GM12891 (cell line): ENCODE data around the gene SMYD3.
"Not testable (repeated sequence)": the region's sequence is repeated elsewhere in the genome, so short reads cannot be mapped to it uniquely, and the experiment has no call there.

Experiments used
- DNase-seq: peaks from one replicate; pipeline ENCODE4 v3.0.0; 2011; ENCODE audit warnings: low spot score; ENCODE audit not compliant: insufficient read length
- FAIRE-seq: peaks from 2 replicates; lab custom pipeline; 2011; peaks lifted over from hg19 to GRCh38; lab: Jason Lieb, UNC
- PAX5 ChIP-seq: IDR thresholded peaks from 2 replicates; pipeline ENCODE4 v1.6.1; 2011; ENCODE audit warnings: low read length, moderate library complexity, mild to moderate bottlenecking; ENCODE audit not compliant: insufficient read depth, severe bottlenecking
- POLR2A ChIP-seq: IDR thresholded peaks from 2 replicates; pipeline ENCODE4 v1.6.1; 2011; ENCODE audit warnings: low read depth, low read length, control low read depth
- POLR2AphosphoS5 ChIP-seq: IDR thresholded peaks from 2 replicates; pipeline ENCODE4 v1.6.1; 2011; ENCODE audit warnings: low read depth, low read length, control low read depth
- POU2F2 ChIP-seq: IDR thresholded peaks from 2 replicates; pipeline ENCODE4 v1.6.1; 2011; ENCODE audit warnings: low read depth, mild to moderate bottlenecking, control low read depth, low read length, moderate library complexity
- SPI1 ChIP-seq: IDR thresholded peaks from 2 replicates; pipeline ENCODE4 v1.6.1; 2011; ENCODE audit warnings: low read depth, low read length, control low read depth
- TAF1 ChIP-seq: IDR thresholded peaks from 2 replicates; pipeline ENCODE4 v1.6.1; 2011; ENCODE audit warnings: low read depth, low read length, control low read depth

SMYD3 gene

DNA sequence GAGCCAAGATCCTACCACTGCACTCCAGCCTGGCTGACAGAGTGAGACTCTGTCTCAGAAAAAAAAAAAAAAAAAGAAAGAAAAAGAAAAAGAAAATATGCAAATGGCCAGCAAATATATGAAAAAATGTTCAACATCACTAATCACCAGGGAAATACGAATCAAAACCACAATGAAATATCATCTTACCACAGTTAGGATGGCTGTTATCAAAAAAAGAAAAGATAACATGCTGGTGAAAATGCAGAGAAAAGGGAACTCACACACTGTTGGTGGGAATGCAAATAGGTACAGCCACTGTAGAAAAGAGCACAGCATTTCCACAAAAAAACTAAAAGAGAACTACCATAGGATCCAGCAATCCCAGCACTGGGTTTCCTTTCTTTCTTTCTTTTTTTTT lies 477.5 kb downstream of the SMYD3 start:
- FAIRE-seq, result no peak
- DNase-seq, result no peak
- no peak for TF ChIP-seq TAF1
- no peak for TF ChIP-seq POLR2AphosphoS5
- TF ChIP-seq SPI1, result no peak
- no peak for TF ChIP-seq POLR2A
- no peak for TF ChIP-seq POU2F2
- no peak for TF ChIP-seq PAX5

DNA sequence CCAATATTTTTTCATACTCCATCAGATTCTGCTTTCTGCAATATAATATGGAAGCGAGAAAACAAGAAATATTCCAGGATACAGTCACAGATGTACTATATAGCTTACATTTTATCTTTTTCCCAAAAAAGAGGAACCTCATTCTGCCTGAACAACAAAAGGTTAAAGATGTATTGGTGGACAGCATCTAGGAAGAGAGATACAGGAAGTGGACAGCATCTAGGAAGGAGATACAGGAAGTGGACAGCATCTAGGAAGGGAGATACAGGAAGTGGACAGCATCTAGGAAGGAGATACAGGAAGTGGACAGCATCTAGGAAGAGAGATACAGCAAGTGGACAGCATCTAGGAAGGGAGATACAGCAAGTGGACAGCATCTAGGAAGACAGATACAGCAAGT lies 483.0 kb downstream of the SMYD3 start:
- not testable (repeated sequence) for DNase-seq, FAIRE-seq

DNA sequence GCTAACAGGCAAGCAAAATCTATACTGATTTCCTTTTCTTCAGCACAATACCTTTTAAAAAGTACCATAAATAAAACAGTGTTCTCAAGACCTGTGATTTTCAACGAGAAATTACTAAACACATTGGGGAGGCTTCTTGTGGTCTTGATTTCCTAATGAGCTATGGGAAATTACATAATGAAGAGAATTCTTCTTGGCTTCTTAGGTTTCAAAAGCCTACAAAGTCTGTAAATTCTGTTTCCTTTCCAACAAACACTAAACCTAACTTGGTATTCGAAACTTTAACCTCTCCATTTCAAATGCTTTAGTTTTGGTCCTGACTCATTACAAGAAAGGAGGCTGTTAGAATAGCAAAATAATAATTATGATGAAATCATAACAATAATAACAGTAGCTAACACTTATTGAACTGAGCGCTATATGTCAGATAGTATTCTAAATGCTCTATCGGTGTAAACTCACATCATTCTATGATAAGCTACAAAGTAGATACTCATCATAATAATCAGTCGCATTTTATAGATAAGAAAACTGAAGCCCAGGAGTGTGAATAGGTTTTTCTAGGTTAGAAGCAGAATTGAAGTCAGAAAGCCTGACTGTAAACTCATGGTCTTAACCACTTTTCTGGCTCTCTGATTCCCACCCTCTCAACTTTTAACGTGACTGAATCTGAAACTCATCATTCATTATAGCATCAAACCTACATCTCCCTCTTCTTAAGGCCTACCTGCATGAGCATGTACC lies 486.7 kb downstream of the SMYD3 start:
- DNase-seq (no peak), FAIRE-seq (no peak)
- no peak for TF ChIP-seq POU2F2
- TF ChIP-seq TAF1, result no peak
- no peak for TF ChIP-seq PAX5
- no peak for TF ChIP-seq SPI1
- no peak for TF ChIP-seq POLR2AphosphoS5
- TF ChIP-seq POLR2A, result no peak

DNA sequence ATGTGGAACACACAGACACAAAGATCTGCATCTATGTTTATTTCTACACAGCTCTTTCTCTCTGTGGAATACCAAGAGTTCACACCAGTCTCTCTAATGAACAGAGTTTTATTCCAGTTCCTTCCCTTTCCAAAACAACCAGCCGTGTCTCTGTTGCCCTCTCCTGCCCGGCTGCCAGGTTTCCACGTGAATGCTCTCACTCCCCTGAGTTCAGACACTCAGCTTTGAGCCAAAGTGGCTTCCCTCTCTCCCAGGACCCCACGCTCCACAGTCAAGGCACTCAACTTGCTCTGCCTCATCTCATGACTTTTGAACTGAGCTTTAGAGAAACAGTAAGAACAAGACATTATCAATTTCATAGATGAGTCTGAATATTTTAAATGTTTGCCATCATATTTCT lies 488.9 kb downstream of the SMYD3 start:
- DNase-seq (no peak), FAIRE-seq (no peak)
- TF ChIP-seq SPI1 (no peak), TAF1 (no peak), POLR2AphosphoS5 (no peak), POLR2A (no peak), PAX5 (no peak)

DNA sequence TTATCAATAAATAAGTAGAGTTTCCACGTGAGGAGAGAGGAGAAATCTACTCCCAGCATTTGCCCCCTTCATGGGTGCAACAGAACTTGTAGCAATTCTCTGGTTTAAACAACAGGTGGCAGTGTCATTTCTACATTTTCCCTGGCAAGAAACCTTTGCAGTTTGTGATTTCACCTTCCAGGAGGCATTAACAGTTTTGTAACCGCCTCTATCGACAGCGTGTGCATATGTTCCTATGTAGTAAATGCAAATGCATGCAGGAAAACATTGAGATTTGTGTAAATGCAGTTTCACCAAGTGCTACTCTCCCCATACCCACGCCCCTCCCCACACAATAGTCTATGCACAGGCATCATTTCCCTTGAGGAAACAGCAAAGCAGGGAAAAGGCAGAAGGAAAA lies 494.7 kb downstream of the SMYD3 start:
- DNase-seq, result peak; percentile 30
- peak; percentile 94 for FAIRE-seq
- TF ChIP-seq TAF1, result no peak
- TF ChIP-seq POLR2A, result no peak
- no peak for TF ChIP-seq SPI1
- no peak for TF ChIP-seq POLR2AphosphoS5
- TF ChIP-seq POU2F2, result no peak
- no peak for TF ChIP-seq PAX5

DNA sequence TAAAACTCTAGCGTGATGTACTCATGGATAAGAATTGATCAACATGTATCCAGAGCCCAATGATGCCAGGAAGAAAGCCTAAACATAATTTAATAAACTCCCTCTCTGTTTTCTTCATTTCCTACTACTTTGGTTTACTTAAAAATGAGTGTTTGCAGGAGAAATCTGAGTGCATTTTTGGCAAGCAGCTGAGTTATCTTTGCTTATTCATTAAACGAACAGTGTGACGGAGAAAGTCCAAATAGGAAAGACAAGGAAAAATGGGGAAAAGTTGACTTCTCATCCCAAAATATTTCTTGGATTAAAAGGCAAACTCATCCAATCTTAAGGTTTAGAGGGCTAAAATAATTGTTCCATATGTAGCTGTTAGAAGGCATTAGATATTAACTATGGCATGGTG lies 496.7 kb downstream of the SMYD3 start:
- TF ChIP-seq PAX5 (no peak), POU2F2 (no peak), SPI1 (no peak), TAF1 (no peak), POLR2A (no peak), POLR2AphosphoS5 (no peak)
- no peak for DNase-seq
- FAIRE-seq, result no peak

DNA sequence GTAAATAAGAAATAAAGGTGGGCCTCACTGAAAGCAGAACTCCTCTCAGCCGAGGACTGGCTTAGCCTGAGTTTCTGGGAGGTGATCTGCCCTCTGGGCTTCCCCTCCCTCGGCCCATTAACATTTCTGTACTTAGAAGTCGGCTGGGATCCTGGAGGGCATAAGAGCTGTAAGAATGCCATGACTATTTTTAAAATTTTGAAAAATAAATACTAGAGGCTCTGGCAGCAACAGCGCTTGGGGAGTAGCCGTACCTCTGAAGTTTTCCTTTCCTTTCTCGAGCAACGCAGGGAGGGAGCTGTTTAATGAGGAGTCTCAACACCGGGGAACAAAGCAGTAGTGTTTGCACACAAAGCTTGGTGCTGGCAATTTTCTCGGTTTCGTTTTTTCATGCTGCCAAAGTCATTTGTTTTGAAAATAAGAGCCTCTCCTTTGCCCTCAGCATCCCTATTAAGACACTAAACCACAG lies 498.7 kb downstream of the SMYD3 start:
- DNase-seq, result no peak
- no peak for TF ChIP-seq POLR2A
- no peak for TF ChIP-seq SPI1
- no peak for TF ChIP-seq POLR2AphosphoS5
- no peak for TF ChIP-seq POU2F2
- TF ChIP-seq PAX5, result no peak
- TF ChIP-seq TAF1, result no peak
- no peak for FAIRE-seq

DNA sequence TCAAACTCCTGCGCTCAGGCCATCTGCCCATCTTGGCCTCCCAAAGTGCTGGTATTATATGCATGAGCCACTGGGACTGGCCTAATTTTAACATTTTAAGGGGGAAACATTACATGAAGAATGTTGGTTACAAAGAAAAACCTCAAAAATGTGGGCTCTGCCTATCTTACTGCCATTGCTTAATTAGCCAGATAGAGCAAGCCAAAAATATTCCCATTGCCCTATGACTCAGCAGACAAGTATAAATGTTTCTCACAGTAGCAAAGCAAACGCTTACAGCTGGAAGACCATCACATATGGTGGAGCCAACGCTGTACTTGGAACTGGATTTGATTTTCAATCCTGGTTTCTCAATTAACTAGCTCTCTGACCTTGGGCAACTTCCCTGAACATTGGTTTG lies 502.0 kb downstream of the SMYD3 start:
- FAIRE-seq (no peak), DNase-seq (no peak)
- TF ChIP-seq PAX5, result no peak
- no peak for TF ChIP-seq POU2F2
- no peak for TF ChIP-seq POLR2A
- TF ChIP-seq SPI1, result no peak
- no peak for TF ChIP-seq TAF1
- no peak for TF ChIP-seq POLR2AphosphoS5

DNA sequence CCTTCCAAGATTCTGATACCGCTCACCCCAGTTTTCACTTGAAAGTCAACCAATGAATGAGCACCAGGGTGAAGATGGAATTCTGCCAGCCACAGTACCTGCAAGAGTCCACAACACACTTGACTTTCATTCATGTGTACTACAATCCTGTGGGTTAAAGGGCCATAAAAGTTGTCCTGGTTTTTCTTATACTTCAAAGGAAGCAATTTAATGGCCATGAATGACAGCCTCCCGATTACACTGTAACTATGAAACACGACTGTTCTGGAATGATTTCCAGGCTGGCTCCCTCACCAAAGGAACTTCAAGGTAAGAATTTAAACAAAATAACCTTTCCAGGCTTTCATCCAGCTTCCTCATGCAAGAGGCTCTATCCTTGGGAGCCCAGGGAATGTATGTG lies 502.8 kb downstream of the SMYD3 start:
- FAIRE-seq, result no peak
- DNase-seq, result no peak
- no peak for TF ChIP-seq SPI1
- TF ChIP-seq POU2F2, result no peak
- no peak for TF ChIP-seq PAX5
- TF ChIP-seq POLR2AphosphoS5, result no peak
- TF ChIP-seq POLR2A, result no peak
- no peak for TF ChIP-seq TAF1

DNA sequence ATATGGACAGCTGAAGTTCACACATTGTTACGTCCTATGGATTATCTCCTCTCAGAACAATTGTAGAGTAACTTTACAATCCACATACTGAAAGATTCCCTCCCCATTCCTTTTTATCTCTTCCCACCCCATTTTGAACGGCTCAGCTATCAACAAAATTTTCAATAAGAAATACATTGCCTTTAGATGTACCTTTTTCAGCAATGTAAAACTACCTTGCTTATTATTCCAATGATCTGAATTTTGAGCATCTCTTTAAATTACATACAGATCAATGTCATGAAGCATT lies 503.7 kb downstream of the SMYD3 start:
- DNase-seq (no peak), FAIRE-seq (no peak)
- TF ChIP-seq POLR2AphosphoS5, result no peak
- TF ChIP-seq TAF1, result no peak
- no peak for TF ChIP-seq PAX5
- TF ChIP-seq POU2F2, result no peak
- no peak for TF ChIP-seq POLR2A
- TF ChIP-seq SPI1, result no peak
